Mononuclear cell (primary cell): ENCODE data around the gene COX19. TPM values are rescaled to one million over a fixed set of nuclear protein-coding genes. Genes with fewer than 3 reads are reported as not detected.
"Not testable (repeated sequence)": the region's sequence is repeated elsewhere in the genome, so short reads cannot be mapped to it uniquely, and the experiment has no call there.

ENCODE experiments used
- H3K27me3 ChIP-seq: 2 replicates; pipeline ENCODE4 v1.6.0; 2011; ENCODE audit warnings: low read length, control low read depth; ENCODE audit not compliant: insufficient read depth
- H3K4me1 ChIP-seq: 2 replicates; pipeline ENCODE4 v1.5.1; 2011; ENCODE audit warnings: mild to moderate bottlenecking, low read length, control low read depth; ENCODE audit not compliant: insufficient read depth
- H3K4me3 ChIP-seq: 2 replicates; pipeline ENCODE4 v1.5.1; 2011; ENCODE audit warnings: mild to moderate bottlenecking, low read length, moderate library complexity
- H3K9me3 ChIP-seq: 2 replicates; pipeline ENCODE4 v1.5.1; 2011; ENCODE audit warnings: low read depth, mild to moderate bottlenecking, control low read depth, low read length
- total RNA-seq: library from RNA; depleted of rRNA; stranded (reverse); fragments of >200 nt; gene quantifications from one replicate; pipeline ENCODE4 v1.2.3, GENCODE V29; 2012

Gene COX19
- total RNA-seq, 1 donor = 33.4 TPM

DNA sequence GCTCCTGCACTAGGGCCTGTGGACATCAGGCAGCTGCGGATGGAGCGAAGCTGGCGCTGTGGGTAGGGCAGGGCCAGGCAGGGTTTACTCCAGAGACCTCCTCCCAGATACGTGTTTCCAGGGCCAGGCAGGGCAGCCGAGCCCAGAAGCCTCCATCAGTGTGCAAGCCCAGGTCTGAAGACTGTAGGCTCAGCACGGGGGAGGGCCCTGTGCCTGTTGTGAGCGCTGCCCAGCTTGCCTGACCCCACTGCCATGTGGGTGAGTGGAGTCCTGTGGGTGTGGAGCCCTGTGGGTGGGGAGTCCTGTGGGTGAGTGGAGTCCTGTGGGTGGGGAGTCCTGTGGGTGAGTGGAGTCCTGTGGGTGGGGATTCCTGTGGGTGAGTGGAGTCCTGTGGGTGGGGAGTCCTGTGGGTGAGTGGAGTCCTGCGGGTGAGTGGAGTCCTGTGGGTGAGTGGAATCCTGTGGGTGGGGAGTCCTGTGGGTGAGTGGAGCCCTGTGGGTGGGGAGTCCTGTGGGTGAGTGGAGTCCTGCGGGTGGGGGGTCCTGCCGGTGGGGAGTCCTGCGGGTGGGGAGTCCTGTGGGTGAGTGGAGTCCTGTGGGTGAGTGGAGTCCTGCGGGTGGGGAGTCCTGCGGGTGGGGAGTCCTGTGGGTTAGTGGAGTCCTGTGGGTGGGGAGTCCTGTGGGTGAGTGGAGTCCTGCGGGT is 25.9 kb upstream of the COX19 start:
- not testable (repeated sequence) for H3K4me3 ChIP-seq, H3K9me3 ChIP-seq, H3K27me3 ChIP-seq, H3K4me1 ChIP-seq

- no peaks in the 10 kb centered on the region for H3K9me3 ChIP-seq
These were observed 24.9 kb upstream of the COX19 start for GRCh38 chr7:999941-1000935.

DNA sequence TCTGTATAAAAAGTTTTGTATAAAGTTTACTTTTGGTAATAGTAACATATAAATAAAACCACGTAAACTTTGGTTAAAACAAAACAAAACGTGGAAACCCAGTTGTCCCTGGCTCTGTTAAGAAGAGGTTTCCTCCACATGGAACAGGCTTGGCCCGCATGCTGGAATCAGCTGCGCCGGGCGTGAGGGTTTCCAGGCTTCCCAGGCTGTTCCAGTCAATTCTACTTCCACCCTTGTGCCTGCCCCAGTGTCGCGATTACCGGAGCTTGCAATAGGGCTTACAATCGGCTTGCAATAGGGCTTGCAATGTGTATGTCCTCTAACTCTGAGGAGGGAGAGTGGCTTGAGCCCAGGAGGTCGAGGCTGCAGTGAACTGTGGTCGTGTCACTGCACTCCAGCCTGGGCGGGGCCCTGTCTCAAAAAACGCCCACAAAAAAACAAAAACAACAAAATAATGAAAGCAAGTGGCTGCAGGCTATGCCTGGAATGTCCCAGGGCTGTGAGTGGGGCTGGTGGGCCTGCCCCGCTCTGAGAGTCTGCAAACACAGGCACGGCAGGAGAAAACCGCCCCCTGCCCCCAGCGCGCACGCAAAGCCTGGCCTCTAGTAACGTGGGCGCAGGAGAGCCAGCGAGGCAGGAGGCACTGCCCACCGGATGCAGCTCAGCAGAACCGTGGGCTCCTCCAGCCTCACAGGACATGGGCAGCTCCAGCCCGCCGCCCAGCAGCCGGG is 24.0 kb upstream of the COX19 start:
- H3K4me3 ChIP-seq = no peak overlapping the region
- H3K9me3 ChIP-seq = no peaks in the 10 kb centered on the region
- H3K27me3 ChIP-seq = no peaks in the 10 kb centered on the region
- H3K4me1 ChIP-seq = no peaks in the 10 kb centered on the region

More at GRCh38 chr7:999941-1000935, 24.9 kb upstream of the COX19 start:
- Histone ChIP-seq H3K4me3 (no peak overlapping the region), H3K4me1 (no peaks in the 10 kb centered on the region), H3K27me3 (no peaks in the 10 kb centered on the region)

DNA sequence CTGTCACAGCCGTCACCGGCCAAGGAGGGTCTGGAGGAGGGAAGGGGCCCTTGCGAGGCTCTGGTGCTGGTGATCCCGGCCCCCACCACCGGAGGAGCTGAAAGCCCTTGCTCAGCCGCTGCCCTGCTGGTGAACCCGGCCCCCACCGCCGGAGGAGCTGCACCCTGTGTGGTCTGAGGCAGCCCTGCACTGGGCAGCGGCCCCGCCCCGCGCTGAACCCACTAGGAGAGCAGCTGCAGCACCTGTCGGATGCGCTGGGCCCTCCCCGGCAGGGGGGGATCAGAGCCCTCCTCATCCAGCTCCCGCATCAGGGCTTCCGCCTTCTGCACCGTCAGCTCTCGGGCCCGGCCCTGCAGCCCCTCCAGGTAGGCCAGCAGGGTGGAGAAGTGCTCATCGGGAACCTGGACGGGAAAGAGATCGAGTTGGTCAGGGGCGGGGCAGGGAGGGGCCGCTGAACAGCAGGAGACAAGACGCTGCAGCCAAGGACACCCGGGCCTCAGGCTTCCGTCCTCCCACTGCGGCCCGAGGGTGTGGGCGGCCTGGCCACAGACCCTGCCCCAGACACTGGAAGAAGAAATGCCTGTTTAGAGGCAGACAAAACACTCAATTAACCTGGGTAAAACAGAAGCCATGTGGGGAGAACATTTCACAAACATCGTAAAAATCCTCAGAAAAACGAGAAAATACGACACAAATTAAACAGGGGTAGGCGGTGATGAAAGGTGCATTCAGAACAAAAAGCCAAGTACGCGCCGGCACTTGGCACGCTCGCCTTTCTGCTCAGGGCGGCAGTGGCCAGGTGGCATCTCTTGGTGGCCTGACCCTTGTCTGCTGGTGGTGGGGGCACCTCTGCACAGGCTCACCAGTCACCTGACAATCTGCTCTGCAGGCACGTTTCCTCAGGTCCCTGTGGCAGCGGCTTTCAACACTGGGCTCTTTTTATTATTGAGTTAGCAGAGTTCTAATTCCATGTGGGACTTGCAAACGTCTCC is 22.4 kb upstream of the COX19 start:
- Histone ChIP-seq H3K4me1 (no peaks in the 10 kb centered on the region), H3K27me3 (no peaks in the 10 kb centered on the region), H3K9me3 (no peaks in the 10 kb centered on the region)

DNA sequence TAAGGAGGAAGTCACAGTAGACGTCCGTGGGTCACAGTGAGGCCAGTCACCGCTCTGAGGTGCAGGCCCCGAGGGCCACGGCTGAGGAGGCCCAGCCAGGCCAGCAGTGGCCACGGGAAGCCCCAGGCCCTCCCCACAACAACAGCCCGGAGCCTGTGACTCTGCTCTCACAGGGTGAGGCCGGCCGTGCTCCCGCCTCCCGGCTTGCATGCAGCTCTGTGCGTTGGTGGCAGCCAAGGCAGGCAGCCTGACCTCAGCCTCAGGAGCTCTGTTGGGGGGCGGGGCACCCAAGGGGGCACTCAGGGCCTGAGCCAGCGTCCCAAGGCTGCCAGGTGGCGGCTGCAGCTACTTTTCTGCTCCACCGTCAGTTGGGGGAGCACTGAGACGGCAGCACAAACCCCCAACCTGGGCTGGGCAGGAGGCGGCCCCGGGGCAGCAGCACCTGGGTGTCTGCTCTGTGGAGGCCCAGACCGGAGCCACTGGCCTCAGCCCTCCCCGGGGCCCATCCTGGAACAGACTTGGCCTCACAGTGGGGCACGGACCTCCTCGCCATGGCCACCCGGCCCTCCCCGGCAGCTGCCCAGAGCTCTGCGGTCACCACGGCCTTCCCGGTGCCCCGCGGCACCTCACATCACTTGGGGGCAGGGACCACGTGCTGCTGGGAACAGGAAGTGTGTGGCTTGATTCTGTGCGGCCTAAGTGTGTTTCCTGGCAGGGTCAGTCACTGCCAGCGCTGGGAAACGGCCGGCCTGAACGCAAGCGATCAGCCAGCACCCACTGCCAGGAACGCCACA is 20.9 kb upstream of the COX19 start:
- Histone ChIP-seq H3K27me3 (no peaks in the 10 kb centered on the region), H3K9me3 (no peaks in the 10 kb centered on the region)

More for the DNA sequence above, 22.4 kb upstream of the COX19 start:
- H3K4me3 ChIP-seq = no peak overlapping the region

GRCh38 chr7:995571-995970 is 20.2 kb upstream of the COX19 start:
- Histone ChIP-seq H3K4me3 (no peak overlapping the region), H3K9me3 (no peaks in the 10 kb centered on the region), H3K27me3 (no peaks in the 10 kb centered on the region), H3K4me1 (no peaks in the 10 kb centered on the region)

More for the DNA sequence above, 20.9 kb upstream of the COX19 start:
- Histone ChIP-seq H3K4me1 (no peaks in the 10 kb centered on the region), H3K4me3 (no peak overlapping the region)

GRCh38 chr7:994592-995308 is 19.4 kb upstream of the COX19 start:
- H3K4me1 ChIP-seq = no peaks in the 10 kb centered on the region
- no peaks in the 10 kb centered on the region for H3K27me3 ChIP-seq
- H3K4me3 ChIP-seq = no peak overlapping the region

DNA sequence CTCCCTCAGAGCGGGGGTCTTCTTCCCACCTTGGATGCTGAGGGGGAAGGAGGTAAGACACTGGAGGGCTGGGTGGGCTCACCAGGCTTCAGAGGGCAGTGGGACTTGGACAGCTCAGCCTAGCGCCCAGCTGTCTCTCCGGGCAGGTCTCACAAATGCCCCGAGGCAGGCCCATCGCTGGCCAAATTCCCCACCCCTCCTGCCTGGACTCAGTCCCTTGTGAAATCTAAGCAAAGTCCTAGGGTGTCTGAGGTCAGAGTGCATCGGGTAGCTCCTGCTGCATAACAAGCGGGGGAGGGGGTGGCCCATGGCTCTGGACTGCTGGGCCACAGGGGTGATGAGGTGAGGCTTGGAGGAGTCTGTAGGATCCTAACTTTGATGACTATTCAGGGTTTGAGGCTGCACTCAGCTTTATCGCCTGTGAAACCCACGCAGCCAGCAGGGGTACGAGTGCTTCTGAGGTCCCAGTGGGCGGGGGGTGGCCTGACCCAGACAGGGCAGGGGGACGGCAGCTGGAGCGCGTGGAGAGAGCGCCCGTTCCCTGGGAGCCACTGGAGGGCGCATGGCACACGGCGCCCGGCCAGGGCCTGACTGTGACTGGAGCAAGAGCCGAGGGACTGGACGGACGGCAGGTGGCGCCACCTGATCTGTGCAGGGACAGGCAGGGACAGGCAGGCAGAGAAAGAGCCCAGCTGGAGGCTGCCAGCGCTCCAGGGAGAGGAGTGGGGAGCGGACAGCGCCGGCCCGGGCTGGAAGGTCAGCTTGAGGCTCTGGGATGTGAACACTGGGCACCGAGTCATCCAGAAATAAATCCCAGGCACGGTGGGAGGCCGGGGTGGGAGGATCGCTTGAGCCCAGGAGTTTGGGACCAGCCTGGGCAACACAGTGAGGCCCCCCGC is 17.6 kb upstream of the COX19 start:
- Histone ChIP-seq H3K9me3 (no peaks in the 10 kb centered on the region), H3K4me3 (no peak overlapping the region), H3K4me1 (no peaks in the 10 kb centered on the region), H3K27me3 (no peaks in the 10 kb centered on the region)

More at GRCh38 chr7:994592-995308, 19.4 kb upstream of the COX19 start:
- no peaks in the 10 kb centered on the region for H3K9me3 ChIP-seq

GRCh38 chr7:991729-992656 is 16.6 kb upstream of the COX19 start:
- Histone ChIP-seq H3K4me1 (no peaks in the 10 kb centered on the region), H3K4me3 (no peak overlapping the region), H3K27me3 (no peaks in the 10 kb centered on the region), H3K9me3 (no peaks in the 10 kb centered on the region)

DNA sequence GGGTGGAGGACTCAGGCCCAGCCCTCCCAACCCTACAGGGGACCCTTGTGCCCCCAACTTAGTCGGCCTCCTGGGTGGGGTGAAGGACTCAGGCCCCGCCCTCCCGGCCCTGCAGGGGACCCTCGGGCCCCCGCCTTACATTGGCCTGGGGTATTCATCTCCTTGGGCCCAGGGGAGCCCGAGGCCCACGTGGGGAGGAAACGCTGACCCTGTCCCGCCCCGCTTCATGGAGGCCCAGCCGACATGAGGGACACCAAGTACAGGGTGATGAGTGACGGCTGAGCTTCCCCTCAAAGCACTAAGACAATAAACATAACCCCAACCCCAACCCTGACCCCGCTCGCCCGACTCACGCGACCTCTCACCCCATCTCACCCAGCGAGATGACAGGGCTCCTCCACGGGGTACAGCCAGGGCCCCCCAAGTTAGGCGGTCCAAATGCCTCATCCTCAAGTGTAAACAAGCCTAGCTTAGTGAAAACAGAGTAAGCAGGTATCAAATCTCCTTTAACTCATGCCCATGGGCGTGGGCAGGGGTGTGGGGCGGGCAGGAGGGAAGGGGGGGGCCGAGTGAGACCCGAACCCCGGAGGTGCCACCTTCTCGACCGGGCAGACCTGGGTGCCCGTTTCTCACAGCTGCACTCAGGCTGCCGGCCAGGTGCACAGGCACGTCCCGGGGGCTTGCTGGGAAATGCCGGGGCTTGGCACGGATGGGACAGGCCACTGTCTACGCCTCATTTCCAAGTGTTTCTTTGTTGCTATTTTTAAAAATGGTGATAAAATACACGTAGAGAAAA is 15.8 kb upstream of the COX19 start:
- H3K27me3 ChIP-seq = no peaks in the 10 kb centered on the region
- H3K4me3 ChIP-seq = no peak overlapping the region
- no peaks in the 10 kb centered on the region for H3K9me3 ChIP-seq

More for the DNA sequence above, 15.8 kb upstream of the COX19 start:
- no peaks in the 10 kb centered on the region for H3K4me1 ChIP-seq
